IPS DF 4.7 (cell line): ENCODE measurements around the gene PLEKHG3.

Experiments
- DNase-seq: peaks from one replicate; pipeline ENCODE4 v3.0.0-alpha.2; 2013; ENCODE audit warnings: low spot score; ENCODE audit errors: extremely low read depth

Gene PLEKHG3

DNA sequence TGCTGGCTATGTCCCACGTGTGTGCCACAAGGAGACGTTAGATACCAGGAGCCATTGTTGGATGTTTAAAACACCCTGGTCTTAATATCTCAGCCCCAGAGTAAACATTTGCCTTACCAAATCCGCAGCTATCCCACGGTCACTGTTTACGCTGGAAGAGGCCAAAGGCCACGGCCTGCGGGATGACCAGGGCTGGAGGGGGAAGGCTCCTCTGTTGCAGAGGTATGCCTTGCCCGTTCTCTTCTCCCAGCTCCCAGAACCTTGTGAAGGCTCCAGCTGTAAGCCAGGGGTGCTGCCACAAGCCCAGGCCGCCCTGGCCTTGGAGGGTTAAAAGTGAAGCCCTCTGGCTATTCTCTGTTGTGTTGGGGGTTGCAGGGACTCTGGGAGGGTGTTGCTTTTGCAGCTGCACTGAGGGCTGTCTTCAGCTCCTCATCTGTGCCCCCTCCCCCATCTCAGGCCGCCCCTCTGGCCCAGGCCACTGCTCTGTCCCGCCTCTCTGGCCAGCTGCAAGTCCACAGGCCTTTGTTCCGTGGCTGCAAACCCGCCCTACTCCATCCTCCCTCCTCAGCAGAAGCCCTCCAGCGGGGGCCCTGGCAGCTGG lies 2.5 kb downstream of the PLEKHG3 start:
- no peak for DNase-seq

GRCh38 chr14:64707661-64708060 lies 3.4 kb downstream of the PLEKHG3 start:
- DNase-seq: no peak

DNA sequence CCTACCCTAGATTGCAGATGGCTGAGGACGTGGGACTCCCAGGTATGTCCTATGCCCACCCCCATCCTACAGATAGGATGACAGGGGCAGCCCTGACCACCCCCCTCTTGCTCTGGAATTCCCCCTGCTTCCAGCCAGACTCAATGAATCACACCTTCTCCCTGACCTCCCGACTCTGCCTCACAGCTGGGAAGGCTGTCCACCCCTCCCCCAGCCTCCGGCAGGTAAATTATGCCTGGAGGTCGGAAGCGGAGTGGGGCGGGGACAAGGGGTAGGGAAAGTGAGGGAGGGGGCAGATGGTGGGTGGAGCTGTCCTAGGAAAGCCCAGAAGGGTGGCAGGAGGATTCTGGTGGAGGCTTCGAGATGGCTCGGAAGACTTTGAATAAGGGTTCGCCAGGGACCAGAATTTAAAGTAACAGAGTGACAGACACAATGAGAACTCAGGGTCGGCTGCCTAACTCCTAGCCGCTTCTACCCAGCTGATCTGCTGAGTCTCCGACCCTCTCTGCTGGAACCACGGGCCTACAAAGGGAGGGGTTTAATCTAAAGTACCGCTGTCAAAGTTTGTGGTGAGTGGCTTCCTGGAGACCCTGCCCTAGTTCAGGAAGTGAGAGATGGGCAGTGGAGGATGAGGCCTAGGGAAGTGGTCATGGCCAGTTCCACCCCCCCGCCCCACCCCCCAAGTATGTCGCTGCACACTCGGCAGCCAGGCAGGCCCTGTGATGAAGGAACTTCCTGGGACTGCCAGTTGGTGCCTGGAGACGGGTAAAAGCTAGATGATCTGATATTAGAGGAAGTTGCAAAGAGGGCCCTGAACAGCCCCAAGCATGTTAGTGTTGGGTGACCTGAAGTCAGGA lies 4.2 kb downstream of the PLEKHG3 start:
- no peak for DNase-seq

- DNase-seq: no peak
Observed at GRCh38 chr14:64709126-64709525, 4.9 kb downstream of the PLEKHG3 start.

DNA sequence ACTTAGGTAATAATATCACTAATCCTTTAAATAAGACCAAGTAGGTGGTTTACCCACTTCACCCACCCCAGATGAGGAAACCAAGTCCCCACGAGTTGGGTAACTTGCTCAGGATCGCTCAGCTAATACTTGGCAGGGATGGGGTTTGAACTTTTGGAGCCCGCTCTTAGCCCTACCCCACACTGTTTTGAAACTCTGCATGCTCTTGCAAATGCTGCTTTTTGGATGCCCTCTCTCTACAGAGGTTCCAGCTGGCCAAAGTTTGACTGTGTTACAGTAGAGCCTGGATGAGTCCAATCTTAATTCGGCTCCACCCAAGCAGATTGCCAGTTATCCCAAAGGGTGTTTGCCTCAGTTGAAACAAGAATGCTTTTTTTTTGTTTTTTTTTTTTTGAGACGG lies 6.8 kb downstream of the PLEKHG3 start:
- no peak for DNase-seq

GRCh38 chr14:64713677-64714076 lies 9.5 kb downstream of the PLEKHG3 start:
- no peak for DNase-seq

DNA sequence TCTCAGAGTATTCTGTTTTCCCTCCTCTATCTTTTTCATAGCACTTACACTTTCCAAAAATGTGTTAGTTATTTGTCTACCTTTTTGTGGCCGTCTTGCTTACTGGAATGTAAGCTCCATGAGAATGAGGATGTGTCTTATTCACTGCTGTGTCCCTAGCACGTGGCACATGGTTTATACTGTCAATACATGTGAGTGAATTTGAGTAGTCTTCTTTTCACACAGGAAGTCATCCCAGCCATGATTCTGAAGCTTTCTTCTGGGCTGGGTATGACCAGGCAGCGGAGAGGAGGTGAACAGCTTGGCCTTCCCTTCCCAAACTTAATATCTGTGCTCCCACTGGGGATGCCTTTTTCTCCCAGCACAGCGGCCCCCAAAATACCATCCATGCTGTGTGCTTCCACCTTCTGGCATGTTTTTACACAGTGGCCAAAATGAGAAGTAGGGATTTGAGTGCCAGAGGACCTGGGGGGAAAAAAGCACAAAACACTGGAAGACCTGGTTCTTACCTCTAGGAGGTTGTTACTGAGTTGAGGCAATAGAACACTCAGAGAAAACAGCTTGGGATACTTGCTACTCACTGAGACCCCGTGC lies 10.3 kb downstream of the PLEKHG3 start:
- DNase-seq: no peak

DNA sequence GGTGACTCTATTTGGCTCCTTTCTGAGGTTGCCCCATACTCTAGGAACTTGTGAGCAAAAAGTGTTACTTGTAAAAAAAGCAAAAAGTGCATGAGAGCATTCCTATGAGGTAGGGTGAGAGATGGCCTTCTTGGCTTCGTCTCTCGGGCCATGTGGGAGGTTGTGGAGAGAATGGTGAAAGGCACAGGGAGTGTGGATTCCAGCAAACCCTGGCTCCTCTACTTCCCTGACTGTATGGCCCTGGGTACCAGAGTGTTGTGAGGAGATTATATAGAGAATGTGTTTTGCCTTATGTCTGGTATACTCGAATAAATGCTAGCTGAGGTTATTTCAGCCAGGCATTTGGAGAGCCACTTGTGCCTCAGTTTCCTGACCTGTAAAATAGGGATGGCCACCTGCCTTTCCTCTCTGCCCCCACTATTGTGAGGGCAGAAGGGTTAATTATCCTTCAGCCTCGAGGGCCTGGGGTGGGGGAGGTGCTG lies 11.0 kb downstream of the PLEKHG3 start:
- no peak for DNase-seq

GRCh38 chr14:64715628-64716412 lies 11.6 kb downstream of the PLEKHG3 start:
- no peak for DNase-seq

- no peak for DNase-seq
Observed at GRCh38 chr14:64717870-64718269, 13.6 kb downstream of the PLEKHG3 start.

- DNase-seq: no peak
Observed at GRCh38 chr14:64718762-64719161, 14.5 kb downstream of the PLEKHG3 start.

- DNase-seq: no peak
Observed at GRCh38 chr14:64719601-64720000, 15.4 kb downstream of the PLEKHG3 start.

GRCh38 chr14:64720131-64720576 lies 15.9 kb downstream of the PLEKHG3 start:
- no peak for DNase-seq

GRCh38 chr14:64721391-64721791 lies 17.2 kb downstream of the PLEKHG3 start:
- DNase-seq: no peak

DNA sequence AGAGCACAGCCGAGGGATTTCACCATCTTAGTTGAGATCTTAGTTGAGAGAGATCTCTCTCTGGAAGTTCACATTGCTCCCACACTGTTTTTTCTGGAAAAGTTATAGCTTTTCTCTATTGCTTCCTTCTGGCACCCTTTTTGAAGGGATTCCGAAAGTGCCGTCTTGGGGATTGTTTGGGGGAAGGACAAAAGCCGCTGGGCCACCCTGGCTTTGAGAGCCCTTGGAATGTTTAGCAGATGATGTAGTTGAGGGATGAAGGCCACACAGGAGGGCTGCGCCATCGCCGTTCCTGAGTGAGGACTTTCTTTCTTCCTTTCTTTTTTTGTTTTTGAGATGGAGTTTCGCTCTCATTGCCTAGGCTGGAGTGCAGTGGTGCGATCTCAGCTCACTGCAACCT lies 17.7 kb downstream of the PLEKHG3 start:
- DNase-seq: no peak

DNA sequence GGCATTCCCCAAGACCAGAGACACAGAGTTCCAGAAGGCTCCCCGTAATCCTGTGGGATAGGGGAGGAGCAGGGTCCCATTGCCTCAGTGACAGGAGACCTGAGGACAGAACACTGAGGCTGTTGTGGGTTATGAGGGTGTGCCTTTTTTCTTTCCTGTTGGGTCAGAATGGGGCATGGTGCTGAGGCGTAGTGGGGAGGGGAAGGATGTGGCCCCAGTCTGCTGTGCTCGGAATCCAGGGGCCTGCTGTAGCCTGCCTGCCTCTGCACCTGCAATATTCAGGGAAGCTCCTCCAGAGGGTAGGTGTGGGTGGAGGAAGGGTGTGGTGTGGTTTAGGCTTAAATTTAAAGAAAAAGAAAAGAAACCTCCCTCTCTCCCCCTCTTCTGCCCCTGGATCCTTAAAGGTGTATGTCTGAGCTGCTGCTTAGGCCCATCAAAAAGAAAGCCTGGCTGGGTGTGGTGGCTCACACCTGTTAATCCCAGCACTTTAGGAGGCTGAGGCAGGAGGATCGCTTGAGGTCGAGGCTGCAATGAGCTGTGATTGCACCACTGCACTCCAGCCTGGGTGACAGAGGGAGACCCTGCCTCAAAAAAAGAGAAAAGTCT lies 18.7 kb downstream of the PLEKHG3 start:
- DNase-seq: no peak

DNA sequence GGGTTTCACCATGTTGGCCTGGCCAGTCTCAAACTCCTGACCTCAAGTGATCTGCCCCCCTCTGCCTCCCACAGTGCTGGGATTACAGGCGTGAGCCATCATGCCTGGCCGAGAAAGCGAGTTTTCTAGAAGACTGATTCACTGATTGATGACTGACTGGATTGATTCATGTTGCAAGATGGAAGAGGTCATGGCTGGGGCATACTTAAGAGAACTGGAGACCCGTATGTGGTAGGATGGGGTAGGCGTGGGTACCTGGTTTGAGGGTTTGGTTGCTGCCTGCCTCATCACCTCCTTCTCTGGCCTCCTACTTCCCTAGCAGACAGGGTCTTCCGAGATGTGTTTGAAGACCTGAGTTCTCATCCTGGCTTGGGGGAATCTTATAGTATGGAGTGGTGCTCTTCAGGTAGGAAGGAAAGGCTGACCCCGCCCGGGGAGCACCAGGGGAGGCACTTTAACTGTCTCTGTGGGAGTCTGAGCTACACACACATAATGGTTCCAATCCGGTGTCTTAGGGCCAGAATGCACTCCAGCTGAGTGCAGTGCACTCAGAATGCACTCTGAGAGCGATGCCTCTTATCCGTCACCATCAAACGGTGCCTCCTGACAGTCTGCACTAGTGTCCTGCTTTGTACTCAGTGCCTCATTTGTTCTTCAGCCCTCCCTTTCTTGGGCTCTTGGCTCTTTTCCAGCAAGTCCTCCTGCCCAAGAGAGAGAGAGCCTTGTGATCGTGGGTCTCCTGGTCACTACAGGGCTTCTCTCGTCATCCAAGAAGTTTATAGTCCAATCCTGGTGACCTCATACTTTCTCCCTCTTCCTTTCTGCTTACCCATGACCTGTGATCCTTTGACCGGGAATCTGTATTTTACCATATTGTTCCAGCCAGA lies 19.7 kb downstream of the PLEKHG3 start:
- DNase-seq: no peak

- no peak for DNase-seq
Observed at GRCh38 chr14:64724578-64724930, 20.3 kb downstream of the PLEKHG3 start.

DNA sequence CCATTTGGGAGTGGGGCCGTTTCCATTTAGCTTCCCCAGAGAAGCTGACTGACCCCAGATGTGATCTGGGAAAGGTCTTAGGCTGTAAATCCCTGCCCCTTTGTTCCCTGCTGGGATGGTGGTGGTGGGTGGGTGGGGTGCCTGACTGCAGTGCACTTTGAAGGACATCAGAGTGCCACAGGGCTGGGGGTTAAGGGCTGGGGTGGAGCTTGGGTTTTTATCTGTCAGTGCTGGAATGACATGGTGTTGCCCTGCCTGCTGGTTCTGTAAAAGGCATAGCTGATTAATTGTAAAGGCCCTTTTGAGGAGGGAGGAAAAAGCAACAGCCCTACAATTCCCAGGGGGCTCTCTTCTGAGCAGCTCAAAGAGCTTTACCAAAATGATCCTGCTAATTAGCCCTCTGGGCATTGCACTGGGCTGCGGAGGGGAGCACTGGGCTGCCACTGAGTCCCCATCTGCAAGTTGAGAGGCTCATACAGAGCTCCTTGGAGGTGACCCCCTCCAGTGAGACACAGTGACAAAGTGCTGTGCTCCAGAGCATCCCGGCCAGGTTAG lies 21.1 kb downstream of the PLEKHG3 start:
- no peak for DNase-seq
